Body of pancreas (tissue), 4 donors: ENCODE measurements around the gene SH3GL3. TPM values are rescaled to one million over a fixed set of nuclear protein-coding genes. Genes with fewer than 3 reads are reported as not detected.

Source experiments
- ATAC-seq: fragments of 150-250 bp; one replicate; pipeline ENCODE4 v1.9.1; 2016
- DNase-seq, 4 donors: peaks; one replicate each; pipeline ENCODE4 v3.0.0-alpha.2; 2019
- H3K27ac ChIP-seq, 4 donors: fragments of 200-600 bp; sonication (generic); 1 replicate in 3 of 4; 2 replicates in 1 of 4; pipeline versions ENCODE4 v1.5.1 to v1.6.1; 2016 to 2019; ENCODE audit warnings: mild to moderate bottlenecking in 1 of 4, mixed read lengths in 1 of 4, moderate library complexity in 1 of 4
- H3K27me3 ChIP-seq, 2 donors: fragments of 200-600 bp; sonication (generic); one replicate each; pipeline ENCODE4 v1.6.0; 2016; ENCODE audit warnings: mild to moderate bottlenecking in 1 of 2
- H3K36me3 ChIP-seq, 2 donors: fragments of 200-600 bp; sonication (generic); replicated peaks in 1 of 2; 2 replicates each; pipeline ENCODE4 v1.5.1; 2016; ENCODE audit warnings: low read depth in 2 of 2; ENCODE audit not compliant: insufficient read depth in 1 of 2
- H3K4me1 ChIP-seq: fragments of 200-600 bp; sonication (generic); one replicate; pipeline ENCODE4 v1.6.0; 2016
- H3K4me3 ChIP-seq, 2 donors: fragments of 200-600 bp; sonication (generic); 1 replicate in 1 of 2; 2 replicates in 1 of 2; pipeline ENCODE4 v1.5.1; 2016 to 2019
- H3K9me3 ChIP-seq, 3 donors: fragments of 200-600 bp; sonication (generic); 1 replicate in 2 of 3; 2 replicates in 1 of 3; pipeline ENCODE4 v1.5.1; 2016
- CTCF ChIP-seq, 7 experiments: fragments of 450-650 bp in 4 of 7; fragments of 200-600 bp in 3 of 7; sonication (generic) in 3 of 7; IDR thresholded peaks; one replicate each; pipeline ENCODE4 v1.5.1; 2016 to 2019; ENCODE audit warnings: antibody characterized with exemption in 7 of 7
- POLR2A ChIP-seq, 3 donors: fragments of 450-650 bp; IDR thresholded peaks; one replicate each; pipeline ENCODE4 v1.6.1; 2016; ENCODE audit warnings: antibody characterized with exemption in 3 of 3, mild to moderate bottlenecking in 2 of 3
- WGBS, 2 donors: methylation state at CpG; one replicate each; pipeline ENCODE4 v1.1.5; 2017; 5-methylcytosine and 5-hydroxymethylcytosine counted together
- intact Hi-C: fragments of 100-400 bp; cut with DNase I; formaldehyde crosslinking; loops from one replicate; pipeline ENCODE4 v1.15.1; 2023
- total RNA-seq, 2 donors: library from RNA; depleted of rRNA; stranded (reverse); fragments of >200 nt; gene quantifications; one replicate each; pipeline ENCODE4 v1.1.0, GENCODE V29; 2016

SH3GL3 gene
- total RNA-seq, 2 donors from 2014 or later = 2.3 TPM; not detected in 1

GRCh38 chr15:83571820-83572707 lies 124.9 kb downstream of the SH3GL3 start:
- H3K27me3 ChIP-seq = no peaks in the 10 kb centered on the region
- intact Hi-C loops = no loop called here
- no peak for DNase-seq
- no peaks in the 10 kb centered on the region for H3K9me3 ChIP-seq
- no peak for ATAC-seq
- no peaks in the 10 kb centered on the region for H3K36me3 ChIP-seq
- TF ChIP-seq CTCF (IDR thresholded peaks at IDR 0.05) (peak; percentile 23 to 57 (median 48)), POLR2A (IDR thresholded peaks at IDR 0.05) (no peak)
- no peaks in the 10 kb centered on the region for H3K4me1 ChIP-seq
- H3K4me3 ChIP-seq = no peak overlapping the region
- no peak overlapping the region for H3K27ac ChIP-seq
- WGBS, 2 donors = 43 to 47% methylated on average over 10 of the region's 10 CpGs

GRCh38 chr15:83574345-83574744 lies 127.2 kb downstream of the SH3GL3 start:
- 61 to 63% methylated on average over 3 of the region's 3 CpGs for WGBS, 2 donors
- Histone ChIP-seq H3K27me3 (no peaks in the 10 kb centered on the region), H3K27ac (no peak overlapping the region), H3K36me3 (no peaks in the 10 kb centered on the region), H3K4me1 (no peaks in the 10 kb centered on the region), H3K4me3 (no peak overlapping the region), H3K9me3 (no peaks in the 10 kb centered on the region)
- DNase-seq (no peak), ATAC-seq (no peak)
- intact Hi-C loops = no loop called here
- no peak for TF ChIP-seq CTCF (IDR thresholded peaks at IDR 0.05)
- TF ChIP-seq POLR2A (IDR thresholded peaks at IDR 0.05) = no peak

- WGBS, 2 donors = 88 to 95% methylated on average over 8 of the region's 8 CpGs
- Histone ChIP-seq H3K27me3 (no peaks in the 10 kb centered on the region), H3K4me3 (no peak overlapping the region), H3K27ac (no peak overlapping the region), H3K4me1 (peaks cover 10% of the 10 kb centered on the region), H3K9me3 (no peaks in the 10 kb centered on the region), H3K36me3 (no peaks in the 10 kb centered on the region)
- no peak for TF ChIP-seq POLR2A (IDR thresholded peaks at IDR 0.05)
- TF ChIP-seq CTCF (IDR thresholded peaks at IDR 0.05) = no peak
- DNase-seq (no peak), ATAC-seq (no peak)
- intact Hi-C loops = no loop called here
These were observed 131.6 kb downstream of the SH3GL3 start for GRCh38 chr15:83578691-83579090.

- TF ChIP-seq CTCF (IDR thresholded peaks at IDR 0.05) (no peak), POLR2A (IDR thresholded peaks at IDR 0.05) (no peak)
- intact Hi-C loops = no loop called here
These were observed 134.2 kb downstream of the SH3GL3 start for GRCh38 chr15:83581381-83581780.

GRCh38 chr15:83582381-83582780 lies 135.2 kb downstream of the SH3GL3 start:
- TF ChIP-seq POLR2A (IDR thresholded peaks at IDR 0.05) (no peak), CTCF (IDR thresholded peaks at IDR 0.05) (no peak)
- Histone ChIP-seq H3K27me3 (no peaks in the 10 kb centered on the region), H3K27ac (no peak overlapping the region), H3K4me1 (peaks cover 10% of the 10 kb centered on the region), H3K36me3 (no peaks in the 10 kb centered on the region), H3K4me3 (no peak overlapping the region), H3K9me3 (no peaks in the 10 kb centered on the region)
- WGBS, 2 donors = 26 to 35% methylated on average over 4 of the region's 4 CpGs
- DNase-seq = no peak
- intact Hi-C loops = no loop called here
- no peak for ATAC-seq

More at GRCh38 chr15:83581381-83581780, 134.2 kb downstream of the SH3GL3 start:
- no peaks in the 10 kb centered on the region for H3K9me3 ChIP-seq
- H3K27ac ChIP-seq = no peak overlapping the region
- H3K4me3 ChIP-seq = no peak overlapping the region
- H3K4me1 ChIP-seq = peaks cover 10% of the 10 kb centered on the region
- 86 to 93% methylated on average over 4 of the region's 4 CpGs for WGBS, 2 donors
- H3K27me3 ChIP-seq = no peaks in the 10 kb centered on the region
- DNase-seq (no peak), ATAC-seq (no peak)
- H3K36me3 ChIP-seq = no peaks in the 10 kb centered on the region
